ENCODE data around the gene MCM3AP. TPM values are rescaled to one million over a fixed set of nuclear protein-coding genes. Genes with fewer than 3 reads are reported as not detected.
A peak's percentile ranks its signal among the peaks of the same experiment; 100 is the strongest.

The MCM3AP gene
- total and polyA plus RNA-seq, 9 of the 15 experiments (the other 6 are each of a cell fraction or from before 2014, with no cell fraction given) = 6.5 to 179 (median 69.6) TPM

GRCh38 chr21:46285761-46286647 is 593 bp upstream of the MCM3AP start, which contains the start of gene YBEY (continued):
- TF ChIP-seq HSF4 (CRISPR knock-in tag; IDR thresholded peaks at IDR 0.05; ENCODE audit: borderline replicate concordance) (no peak; the same call in 1 of the 2 replicates), ZBTB33 (CRISPR knock-in tag; IDR thresholded peaks at IDR 0.05) (peak; percentile 81), NCOA1 (IDR thresholded peaks at IDR 0.05; ENCODE audit: low read depth) (peak; percentile 94), ADNP (tag; IDR thresholded peaks at IDR 0.05) (no peak), HMGN3 (IDR thresholded peaks at IDR 0.05; ENCODE audit: borderline replicate concordance, extremely low read depth, insufficient read length, low read depth, low read length) (peak; percentile 96), FIP1L1 (IDR thresholded peaks at IDR 0.05; ENCODE audit: low read depth, low read length, poor library complexity, severe bottlenecking) (peak; percentile 94), ERF (CRISPR knock-in tag; IDR thresholded peaks at IDR 0.05) (peak; percentile 47; the same call in 1 of the 2 replicates), FOXO4 (CRISPR knock-in tag; IDR thresholded peaks at IDR 0.05) (no peak), ZNF311 (CRISPR knock-in tag; IDR thresholded peaks at IDR 0.05) (no peak), HBP1 (CRISPR knock-in tag; IDR thresholded peaks at IDR 0.05) (0 out of 2 replicates have a peak, but pooled peaks have one; percentile 54), HLTF (IDR thresholded peaks at IDR 0.05) (peak; percentile 64; the same call in 1 of the 2 replicates), ZNF551 (CRISPR knock-in tag; IDR thresholded peaks at IDR 0.05) (no peak), SRSF7 (optimal IDR thresholded peaks at IDR 0.05; ENCODE audit: low read depth, low read length) (no peak), STAT5B (CRISPR knock-in tag; IDR thresholded peaks at IDR 0.05) (no peak), SAP30 (IDR thresholded peaks at IDR 0.05; ENCODE audit: borderline replicate concordance, insufficient read depth, low read depth, low read length, poor library complexity, severe bottlenecking) (peak; percentile 69), TBL1XR1 (IDR thresholded peaks at IDR 0.05; ENCODE audit: low read length in 2 of 2) (peak in 1 of 2 experiments; percentile 10; a peak in 3 of 4 replicates), SIRT6 (IDR thresholded peaks at IDR 0.05; ENCODE audit: low read depth, low read length) (no peak), SNRNP70 (optimal IDR thresholded peaks at IDR 0.05; ENCODE audit: low read depth, low read length) (no peak), ZNF699 (CRISPR knock-in tag; IDR thresholded peaks at IDR 0.05; ENCODE audit: insufficient replicate concordance) (no peak), ZNF449 (CRISPR knock-in tag; IDR thresholded peaks at IDR 0.05) (no peak; the same call in 1 of the 2 replicates), HMG20A (CRISPR knock-in tag; conservative IDR thresholded peaks at IDR 0.05) (no peak)

Measured in K562 (cell line).